AG09319 (cell line): ENCODE results near the gene TSEN2.
"Not testable (repeated sequence)": the region's sequence is repeated elsewhere in the genome, so short reads cannot be mapped to it uniquely, and the experiment has no call there.

Source experiments
- DNase-seq: peaks from one replicate; pipeline ENCODE4 v3.0.0-alpha.2; 2010; ENCODE audit warnings: low read depth; ENCODE audit errors: extremely low read depth
- TF ChIP-seq, protein P1 (sequence below): IDR thresholded peaks from 2 replicates; pipeline ENCODE4 v1.5.1; 2011; ENCODE audit warnings: low read depth, mild to moderate bottlenecking, inconsistent platforms, low read length, moderate library complexity

The TSEN2 gene

DNA sequence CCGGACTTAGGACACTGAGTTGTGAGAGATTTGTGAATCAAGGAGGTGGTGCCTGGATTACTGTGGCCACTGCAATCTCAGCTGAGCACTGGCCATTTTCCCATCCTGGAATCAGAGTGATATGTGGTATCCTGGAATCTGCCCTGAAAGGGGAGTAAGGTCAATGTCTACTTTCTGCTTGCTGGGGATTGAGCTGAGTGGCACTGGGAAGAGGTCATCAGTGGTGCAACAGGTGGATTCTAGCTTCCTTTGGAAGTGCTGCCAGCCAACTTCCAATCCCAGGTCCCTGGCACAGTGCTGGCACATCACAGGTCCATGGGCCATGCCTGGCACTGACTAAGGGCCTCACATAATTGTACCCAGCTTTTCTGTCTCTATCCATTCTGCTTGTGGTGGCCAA lies 20.6 kb upstream of the TSEN2 start:
- no peak for DNase-seq
- TF ChIP-seq, protein P1, sequence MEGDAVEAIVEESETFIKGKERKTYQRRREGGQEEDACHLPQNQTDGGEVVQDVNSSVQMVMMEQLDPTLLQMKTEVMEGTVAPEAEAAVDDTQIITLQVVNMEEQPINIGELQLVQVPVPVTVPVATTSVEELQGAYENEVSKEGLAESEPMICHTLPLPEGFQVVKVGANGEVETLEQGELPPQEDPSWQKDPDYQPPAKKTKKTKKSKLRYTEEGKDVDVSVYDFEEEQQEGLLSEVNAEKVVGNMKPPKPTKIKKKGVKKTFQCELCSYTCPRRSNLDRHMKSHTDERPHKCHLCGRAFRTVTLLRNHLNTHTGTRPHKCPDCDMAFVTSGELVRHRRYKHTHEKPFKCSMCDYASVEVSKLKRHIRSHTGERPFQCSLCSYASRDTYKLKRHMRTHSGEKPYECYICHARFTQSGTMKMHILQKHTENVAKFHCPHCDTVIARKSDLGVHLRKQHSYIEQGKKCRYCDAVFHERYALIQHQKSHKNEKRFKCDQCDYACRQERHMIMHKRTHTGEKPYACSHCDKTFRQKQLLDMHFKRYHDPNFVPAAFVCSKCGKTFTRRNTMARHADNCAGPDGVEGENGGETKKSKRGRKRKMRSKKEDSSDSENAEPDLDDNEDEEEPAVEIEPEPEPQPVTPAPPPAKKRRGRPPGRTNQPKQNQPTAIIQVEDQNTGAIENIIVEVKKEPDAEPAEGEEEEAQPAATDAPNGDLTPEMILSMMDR = no peak

DNA sequence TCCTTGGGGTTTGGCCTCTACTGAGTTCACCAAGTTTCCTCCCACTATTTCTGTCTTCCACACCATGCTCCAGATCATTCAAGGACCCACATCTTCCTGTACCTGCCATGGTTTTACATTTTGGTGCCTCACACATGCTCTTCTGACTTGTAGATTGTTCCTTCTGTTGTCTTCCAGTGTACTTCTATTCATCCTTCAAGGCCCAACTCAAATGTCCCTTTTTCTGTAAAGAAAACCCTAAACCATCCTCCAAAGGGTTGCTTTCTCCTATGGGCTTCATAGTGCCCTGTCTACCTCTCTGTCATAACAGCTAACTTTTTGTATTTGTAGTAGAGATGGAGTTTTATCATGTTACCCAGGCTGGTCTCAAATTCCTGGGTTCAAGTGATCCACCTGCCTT lies 20.1 kb upstream of the TSEN2 start:
- TF ChIP-seq, protein P1 = no peak
- DNase-seq = no peak

DNA sequence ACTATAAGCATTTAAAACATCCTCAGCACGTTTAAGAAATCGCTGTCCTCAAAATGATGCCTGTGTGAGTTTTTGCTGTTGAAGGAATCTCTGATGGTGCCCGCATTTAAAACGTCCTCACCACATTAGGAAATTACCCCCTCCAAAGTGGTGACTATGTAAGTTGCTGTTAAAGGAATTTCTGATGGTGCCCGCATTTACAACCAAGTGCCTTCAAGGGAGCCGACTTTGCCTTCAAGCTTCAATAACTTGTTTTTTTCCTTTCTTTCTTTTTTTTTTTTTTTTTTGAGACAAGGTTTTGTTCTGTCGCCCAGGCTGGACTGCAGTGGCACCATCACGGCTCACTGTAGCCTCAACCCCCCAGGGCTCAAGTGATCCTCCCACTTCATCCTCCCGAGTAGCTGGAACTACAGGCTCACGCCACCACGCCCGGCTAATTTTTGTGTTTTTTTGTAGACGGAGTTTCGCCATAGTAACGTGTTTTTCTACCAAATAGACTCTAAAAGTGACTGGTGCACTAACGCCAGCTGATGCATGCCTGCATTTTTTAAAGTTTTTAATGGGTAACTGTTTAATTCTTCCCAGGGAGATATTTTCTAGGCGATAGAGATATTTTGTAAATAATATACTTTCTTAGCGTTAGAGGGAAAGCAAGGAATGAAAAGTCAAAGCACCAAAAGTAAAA lies 19.0 kb upstream of the TSEN2 start:
- DNase-seq = no peak
- TF ChIP-seq, protein P1 = no peak

DNA sequence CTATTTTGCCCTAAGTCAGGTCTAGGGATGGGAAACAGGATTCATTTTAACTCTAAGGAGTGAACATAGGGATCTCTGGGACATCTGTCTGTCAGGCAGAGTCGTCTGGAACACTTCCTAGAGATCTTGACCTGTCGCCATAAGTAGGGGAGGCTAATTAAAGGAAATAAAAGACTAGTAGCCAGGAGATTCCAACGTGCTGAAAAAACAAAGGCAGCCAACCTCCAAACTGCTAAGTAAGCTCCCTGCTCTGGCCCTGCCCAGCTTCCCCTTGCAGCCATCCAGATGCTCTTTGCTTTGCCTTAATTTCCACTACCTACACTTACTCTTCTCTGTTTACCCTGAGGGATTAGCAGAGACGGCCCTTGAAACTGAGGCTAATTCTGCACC lies 18.4 kb upstream of the TSEN2 start:
- TF ChIP-seq, protein P1 = no peak
- no peak for DNase-seq

DNA sequence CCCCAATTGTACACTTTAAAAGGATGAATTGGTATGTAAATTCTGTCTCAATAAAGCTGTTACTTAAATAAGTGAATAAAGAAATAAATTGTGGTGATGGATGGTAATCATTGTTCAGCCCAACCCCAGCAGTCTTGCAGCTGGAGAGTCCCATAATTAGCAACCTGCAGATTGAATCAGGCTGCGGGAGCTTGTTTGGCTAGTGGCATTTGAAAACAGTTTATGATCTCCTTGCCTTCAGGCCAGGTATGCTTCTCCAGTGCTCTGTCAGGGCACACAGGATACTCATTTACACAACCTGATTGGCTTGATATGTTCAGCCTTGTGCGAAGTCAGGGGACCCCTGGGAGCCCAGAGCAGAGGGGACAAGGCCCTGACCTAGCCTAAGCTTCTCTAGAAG lies 16.5 kb upstream of the TSEN2 start:
- TF ChIP-seq, protein P1 = no peak
- no peak for DNase-seq

DNA sequence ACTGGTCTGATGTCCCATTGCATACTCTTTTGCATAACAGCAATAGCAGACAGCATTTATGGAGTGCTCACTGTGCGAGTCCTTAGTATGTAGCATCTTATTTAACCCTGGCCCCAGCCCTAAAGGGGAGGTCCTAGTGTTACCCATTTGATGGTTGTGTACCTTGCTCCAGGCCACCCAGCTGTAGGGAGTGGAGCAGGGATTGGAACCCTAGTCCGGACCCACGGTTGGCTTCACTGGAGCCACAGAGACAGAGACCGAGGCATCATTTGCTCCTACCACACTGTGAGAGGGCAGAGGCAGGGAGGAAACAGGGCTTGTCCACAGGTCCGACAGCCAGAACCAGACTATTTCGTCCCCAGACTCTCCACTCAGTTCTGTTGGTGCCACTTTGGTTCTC lies 16.0 kb upstream of the TSEN2 start:
- TF ChIP-seq, protein P1 = no peak
- DNase-seq = no peak

DNA sequence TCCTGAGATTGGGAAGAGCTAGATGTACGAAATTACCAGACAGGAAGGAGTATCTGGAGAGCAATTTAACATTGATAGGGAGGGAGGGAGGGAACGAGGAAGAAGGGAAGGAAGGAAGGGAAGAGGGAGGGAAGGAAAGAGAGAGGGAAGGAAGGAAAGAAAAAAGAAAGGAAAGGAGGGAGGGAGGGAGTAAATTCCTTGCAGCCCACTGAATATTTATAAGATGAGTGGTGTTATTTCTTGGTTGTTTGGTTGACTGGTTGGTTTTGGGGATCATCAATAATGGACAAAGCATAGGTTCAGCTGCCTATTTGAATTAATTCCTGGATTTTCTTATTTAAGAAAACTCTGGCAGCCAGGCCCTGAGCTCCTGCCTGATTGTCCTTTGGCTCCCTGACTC lies 15.5 kb upstream of the TSEN2 start:
- TF ChIP-seq, protein P1 = no peak
- no peak for DNase-seq

DNA sequence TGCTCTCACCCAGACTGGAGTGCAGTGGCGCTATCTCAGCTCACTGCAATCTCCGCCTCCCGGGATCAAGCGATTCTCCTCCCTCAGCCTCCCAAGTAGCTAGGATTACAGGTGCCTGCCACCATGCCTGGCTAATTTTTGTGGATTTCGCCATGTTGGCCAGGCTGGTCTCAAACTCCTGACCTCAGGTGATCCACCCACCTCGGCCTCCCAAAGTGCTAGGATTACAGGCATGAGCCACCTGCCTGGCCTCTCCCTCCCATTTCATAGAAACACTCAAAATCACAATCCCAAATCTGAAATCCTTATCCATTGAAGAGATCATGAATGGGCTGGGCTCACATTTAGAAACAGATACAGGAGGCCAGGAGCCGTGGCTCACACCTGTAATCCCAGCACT lies 15.1 kb upstream of the TSEN2 start:
- not testable (repeated sequence) for DNase-seq
